Measurements from ENCODE around the gene RAPGEF5.

The RAPGEF5 gene

DNA sequence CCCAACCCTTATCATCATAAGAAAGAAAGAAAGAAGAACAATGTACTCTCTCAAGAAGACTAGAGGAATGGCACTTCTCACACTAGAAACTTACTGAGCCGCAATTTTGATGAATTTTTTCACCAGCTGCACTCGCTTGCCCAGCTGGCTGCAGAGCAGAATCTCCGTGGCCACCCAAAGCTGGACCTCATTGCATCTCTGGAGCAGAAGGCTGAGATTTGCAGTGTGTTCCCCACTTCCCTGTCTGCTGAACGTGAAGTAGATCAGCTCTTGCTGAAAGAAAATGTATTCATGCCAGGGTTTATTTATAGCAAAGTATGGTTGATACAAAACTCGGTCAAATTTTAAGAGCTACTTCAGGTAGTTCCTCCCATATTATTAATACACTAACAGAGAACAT lies 212.0 kb downstream of the RAPGEF5 start:
- no peak for DNase-seq

DNA sequence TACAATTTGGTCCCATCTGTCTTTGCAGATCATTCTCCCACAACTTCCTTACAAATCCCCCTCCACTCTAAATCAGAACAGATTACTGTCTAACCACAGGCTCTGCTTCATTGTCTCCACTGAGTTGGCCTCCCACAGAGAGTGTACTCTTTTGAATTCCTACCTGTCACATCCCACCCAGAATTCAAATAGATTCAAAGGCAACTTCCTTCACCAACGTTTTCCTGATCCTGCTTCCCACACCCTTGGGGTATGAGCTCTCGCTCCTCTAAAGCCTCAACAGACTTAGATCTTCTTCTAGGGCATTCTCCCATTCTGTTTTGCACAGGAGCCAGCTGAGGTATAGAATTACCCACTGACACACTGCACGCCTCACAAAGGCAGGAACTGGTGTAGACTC lies 213.5 kb downstream of the RAPGEF5 start:
- DNase-seq: no peak

DNA sequence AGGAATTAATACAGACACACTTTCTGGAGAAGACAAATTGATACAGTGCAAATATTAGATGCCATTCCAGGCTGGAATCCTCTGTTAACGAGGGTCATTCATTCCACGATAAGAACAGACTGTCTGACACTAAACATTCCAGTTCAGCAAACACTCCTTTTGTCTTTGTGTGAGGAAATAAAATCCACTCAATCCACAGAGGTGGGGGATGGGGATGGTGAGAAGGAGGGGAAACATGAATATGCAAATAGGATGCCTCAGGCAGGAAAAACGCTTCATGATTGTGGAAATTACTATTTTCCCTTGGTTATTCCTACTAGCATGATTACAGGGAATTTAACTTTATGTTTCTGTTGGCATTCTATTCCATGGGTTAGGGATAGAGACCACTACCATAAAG lies 214.4 kb downstream of the RAPGEF5 start:
- DNase-seq: no peak

DNA sequence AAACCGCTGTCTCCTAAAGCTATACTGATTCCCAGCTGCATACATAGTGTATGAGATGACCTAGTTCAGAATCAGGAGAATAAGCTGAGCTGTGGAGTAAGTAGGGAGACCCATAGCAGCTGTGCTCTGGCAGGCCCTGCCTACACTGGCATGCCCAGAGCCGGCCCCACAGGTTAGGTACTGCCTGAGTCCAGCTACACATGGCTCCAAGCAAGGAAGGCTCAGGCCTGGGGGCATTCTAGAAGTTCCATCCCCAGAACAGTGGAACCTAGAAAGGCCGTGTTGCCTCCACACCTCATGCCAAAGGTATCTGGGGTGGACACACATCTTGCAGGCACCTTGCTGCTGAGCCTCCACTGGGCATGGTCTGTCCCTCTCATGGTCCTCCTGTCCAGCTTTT lies 215.6 kb downstream of the RAPGEF5 start:
- no peak for DNase-seq

DNA sequence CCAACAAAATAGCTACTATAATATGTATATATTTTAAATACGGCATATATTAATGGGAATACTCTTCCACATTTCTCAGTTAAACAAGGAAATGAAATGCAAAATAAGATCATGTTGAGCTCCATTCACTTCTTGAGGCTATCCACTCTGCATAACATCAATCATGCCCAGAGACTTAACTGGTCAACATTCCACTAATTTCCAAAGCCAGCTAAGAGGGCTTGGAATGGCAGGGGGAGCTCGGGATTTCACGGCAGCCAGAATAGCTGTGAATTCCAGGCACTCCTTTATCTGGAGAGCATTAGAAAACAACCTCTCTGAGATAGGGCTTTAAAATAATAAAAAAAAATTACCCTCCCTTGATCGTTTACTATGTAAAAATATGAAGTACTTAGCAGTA lies 216.4 kb downstream of the RAPGEF5 start:
- DNase-seq: no peak

DNA sequence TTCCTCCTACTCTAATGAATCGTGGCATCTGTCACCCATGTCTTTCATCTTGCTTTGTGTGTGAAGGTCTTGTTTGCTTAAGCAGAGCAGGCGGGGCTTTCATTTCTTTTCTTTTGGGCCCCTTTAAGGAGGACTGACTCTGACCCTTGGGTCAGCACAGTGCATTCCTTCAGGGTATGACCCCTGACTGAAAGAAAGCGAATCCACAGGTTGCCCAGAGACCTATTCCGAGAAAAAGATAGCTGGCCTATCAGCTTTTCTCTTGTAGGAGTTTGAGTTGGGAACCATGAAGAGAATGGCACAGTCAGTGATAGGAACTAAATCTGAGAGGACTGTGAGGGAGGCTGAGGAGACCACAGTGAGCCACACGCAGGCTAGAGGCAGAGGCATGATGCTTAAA lies 218.1 kb downstream of the RAPGEF5 start:
- no peak for DNase-seq

DNA sequence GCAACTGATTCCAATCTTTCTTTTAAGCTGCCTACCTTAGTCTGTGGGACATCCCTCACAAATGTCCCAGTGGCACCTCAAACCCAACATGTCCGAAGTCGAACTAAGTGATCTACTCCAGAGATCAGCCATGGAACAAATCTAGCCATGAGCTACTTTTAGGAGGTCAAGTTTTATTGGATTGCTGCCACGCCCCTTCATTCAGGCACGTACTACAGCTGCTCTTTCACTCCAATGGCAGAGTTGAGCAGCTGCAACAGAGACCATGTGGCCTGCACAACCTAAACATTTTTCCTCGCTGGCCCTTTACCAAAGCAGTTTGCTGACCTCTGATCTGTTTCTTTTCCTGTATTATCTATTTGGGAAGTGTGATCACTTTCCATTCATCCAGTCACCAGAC lies 218.8 kb downstream of the RAPGEF5 start:
- no peak for DNase-seq

DNA sequence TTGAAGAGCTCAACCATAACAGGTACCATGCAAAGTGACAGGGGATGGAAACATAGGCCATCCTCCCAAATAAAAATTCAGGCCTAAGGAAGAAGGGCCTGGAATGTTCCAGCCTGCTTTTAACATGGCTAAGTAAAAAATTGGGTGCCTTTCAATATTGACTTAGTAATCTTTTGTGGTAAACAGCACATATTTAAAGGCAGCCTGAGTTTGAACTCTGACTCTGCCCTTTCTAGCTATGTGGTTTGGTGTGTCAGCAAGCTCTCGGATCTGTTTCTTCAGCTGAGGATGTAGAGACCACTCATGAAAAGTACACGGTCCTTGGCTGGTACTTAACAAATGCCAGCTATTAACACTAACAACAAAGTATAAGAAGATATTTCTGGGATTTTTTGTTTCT lies 219.5 kb downstream of the RAPGEF5 start:
- DNase-seq: no peak

DNA sequence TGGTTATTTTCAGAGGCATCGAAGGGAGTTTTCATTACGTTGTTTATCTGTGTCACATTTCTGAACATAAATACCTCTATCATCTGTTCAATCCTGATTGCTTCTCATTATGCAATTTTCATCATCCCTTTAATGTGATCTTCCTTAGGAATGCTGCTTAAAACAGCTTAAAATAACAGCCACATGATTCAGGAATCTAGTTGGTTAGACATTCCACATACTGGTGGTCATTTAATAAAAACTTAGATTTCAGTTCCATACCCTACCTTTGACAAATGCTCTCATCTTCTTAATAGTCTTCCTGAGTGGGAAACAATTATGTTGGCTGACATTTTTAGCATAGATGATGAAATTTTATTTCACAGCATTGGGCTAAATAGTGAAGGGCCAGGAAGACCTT lies 219.9 kb downstream of the RAPGEF5 start:
- DNase-seq: no peak

DNA sequence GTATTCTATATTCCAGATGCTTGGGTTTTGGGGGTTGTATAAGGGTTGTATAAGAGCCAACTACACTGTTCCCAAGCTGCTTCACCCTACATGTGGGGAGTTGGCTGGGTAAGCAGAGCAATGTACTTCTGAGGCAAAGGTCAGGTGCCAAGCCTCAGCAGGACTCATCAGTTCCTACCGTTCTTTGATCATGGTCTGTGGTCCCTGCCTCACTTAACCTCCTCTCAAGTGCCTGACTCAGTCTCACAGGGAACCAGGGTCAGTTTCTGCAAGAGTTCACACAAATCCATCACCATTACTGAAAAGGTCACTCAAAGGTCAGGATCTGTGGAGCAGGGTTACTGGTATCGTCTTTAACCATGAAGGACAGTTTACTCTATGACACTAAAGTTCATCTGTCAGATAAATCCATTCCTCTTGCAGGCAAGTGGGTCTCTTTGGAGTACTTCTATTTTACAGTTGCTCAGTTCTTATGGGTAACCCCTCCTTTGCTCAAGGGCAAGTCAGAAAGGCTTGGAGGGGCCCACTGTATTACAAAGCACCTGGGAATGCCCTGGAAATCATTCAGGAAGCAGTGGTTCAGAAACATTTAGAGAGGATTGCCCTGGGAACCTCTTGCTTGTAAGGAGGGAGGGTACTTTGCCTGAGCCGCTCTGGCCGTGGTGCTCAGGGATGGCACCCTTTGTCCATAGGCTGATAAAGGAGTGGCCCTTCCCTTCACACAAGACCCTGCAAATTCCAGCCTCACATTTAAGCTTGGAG lies 227.0 kb downstream of the RAPGEF5 start:
- no peak for DNase-seq

DNA sequence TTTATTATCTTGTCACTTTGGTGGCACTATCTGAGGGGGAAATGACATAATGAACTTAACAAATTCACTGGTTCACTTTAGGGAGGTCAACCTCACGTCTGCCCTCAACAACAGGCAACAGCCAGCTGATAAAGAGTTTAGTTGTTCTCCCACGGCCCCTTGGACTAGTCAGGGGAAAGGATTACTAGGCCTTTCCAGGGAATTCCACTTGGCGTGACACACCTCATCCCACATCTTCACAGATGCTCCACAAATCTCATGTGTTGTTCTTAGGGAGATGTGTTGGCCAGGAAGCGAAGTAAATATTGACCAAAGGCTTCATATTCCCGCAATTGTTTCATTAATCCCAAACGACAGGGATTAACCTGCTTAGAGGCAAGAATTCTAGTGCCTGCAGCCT lies 227.8 kb downstream of the RAPGEF5 start:
- DNase-seq: no peak

DNA sequence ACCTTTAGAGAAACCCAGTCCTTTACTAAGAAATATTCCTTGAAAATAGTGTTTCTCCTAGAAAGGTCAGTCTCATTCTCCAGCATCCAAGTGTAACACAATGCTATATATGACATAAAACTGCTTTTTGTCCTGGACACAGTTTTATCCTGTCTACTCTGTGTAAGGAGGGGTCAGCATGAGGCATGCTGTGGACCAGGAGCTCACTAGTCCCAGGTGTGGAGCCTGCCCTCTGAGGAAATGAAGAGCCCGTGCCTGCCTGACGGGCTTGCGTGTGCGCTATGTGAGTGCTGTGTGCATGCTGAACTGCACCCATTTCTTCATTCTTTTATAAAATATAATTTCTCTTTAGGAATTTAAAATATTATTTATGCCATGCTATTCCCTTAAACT lies 228.4 kb downstream of the RAPGEF5 start:
- DNase-seq: no peak

DNA sequence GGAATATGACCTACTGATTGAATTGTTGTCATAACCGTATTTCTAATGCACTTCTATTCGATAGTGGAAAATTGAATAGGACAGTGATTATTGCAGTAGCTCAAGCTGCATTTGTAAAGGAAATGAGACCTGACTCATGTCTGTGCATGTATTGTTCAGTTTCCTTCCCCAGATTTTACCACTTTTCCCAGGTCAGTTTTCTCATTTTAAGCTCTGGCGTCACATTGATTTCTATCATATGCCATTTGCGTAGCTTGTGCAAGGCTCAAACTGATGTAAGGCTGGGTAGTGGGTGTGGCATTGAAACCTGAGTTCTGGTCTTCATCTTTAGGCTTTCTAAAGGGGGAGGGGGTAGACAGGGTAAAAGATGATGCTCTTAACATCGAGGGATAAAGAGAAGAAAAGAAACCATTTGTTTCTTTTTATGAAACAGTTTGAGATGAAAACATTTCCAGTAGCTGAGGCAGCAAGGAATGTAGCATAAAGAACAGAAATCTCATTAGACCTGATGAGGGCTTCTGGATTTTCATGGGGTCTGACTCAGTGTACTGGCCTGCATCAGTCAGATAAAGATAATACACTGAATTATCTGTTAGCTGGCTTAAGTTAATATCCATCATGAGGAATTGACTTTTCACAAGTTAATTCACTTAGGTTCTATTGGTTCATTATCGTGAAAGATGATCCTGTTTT lies 229.0 kb downstream of the RAPGEF5 start:
- no peak for DNase-seq

DNA sequence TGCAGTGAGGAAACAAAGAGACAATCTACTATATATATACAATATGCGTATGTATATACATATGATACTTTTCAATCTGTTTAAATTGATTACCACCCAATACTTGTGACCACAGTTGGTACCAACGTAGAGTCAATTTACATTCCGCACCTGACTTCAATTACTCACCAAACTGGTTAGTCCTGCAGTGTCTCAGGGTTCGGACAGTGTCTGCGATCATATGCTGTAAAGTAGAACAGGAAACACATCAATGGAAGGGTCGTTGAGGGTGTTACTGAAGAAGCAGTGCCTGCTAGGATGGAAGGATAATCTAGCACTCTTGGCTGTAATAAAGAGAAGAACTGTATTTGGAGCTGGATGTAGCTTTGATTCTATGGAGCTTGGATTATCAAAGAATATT lies 231.5 kb downstream of the RAPGEF5 start:
- no peak for DNase-seq

DNA sequence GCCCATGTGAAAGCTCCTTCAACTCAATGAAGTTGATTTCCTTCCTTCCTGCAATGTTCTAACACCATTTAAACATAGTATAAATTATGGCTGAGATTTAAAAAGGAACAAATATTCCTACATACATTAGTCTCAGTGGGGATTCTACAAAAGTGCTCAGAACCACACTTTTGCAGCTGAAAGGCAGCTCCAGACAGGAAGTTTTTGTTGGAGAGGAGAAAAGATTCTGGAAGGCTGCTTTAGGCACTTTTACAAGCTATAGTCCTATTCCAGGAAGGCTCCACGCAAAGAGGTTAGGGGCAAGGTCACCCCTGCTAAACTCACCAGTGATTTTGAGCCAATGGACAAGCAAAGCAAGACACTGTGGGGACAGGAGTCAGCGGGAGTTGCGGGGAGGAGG lies 232.0 kb downstream of the RAPGEF5 start:
- DNase-seq: no peak

DNA sequence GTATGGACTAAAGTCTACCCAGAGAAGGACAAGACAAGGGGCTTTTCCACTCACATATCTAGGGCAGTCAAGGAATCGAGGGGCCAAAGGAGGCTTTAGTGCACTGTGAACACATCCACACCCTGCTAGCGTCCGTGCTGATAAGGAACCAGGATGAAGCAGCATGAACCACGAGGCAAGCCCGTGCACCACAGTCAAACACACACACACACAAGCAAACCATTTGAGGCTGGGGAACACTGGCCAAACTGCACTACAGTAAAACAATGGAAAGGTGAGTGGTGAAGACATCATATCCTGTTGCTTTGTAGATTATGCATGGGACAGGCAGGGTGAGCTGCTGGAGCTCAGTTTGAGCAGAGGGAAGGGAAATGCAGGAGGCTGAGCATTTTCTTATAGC lies 233.8 kb downstream of the RAPGEF5 start:
- DNase-seq: no peak

DNA sequence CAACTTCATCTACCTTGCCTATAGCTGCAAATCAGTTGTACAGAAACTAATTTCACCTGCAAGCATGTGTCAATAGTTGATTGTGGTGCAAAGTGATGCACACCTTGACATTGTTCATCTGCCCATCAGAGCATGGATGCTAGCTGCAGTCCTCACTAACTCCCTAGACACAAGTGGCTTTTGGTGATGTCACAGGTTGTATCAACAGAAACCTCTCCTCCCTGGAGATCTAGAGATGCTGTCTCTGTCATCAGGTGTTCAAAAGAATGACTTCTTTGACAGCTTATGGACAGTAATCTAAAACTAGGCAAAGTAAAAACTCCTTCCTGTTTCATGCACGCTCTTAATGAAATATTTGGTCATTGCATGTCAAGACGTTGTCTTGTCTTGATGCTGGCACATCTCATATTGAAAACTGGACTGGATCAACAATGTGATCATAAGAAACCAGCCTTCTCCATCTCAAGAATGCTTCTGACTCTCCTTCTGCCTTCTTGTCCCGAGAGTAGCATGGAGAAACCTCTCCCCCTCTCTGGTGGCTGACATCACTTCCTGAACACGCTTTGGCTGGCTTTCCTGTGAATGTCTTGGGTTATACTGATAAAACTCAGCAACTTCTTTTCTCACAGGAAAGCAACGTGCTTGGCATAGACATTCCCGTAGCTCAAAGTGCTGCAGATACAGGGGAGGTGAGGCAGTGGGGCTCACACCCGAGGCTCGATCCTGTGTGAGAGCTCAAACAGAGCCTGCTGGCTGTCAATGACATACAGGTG lies 235.1 kb downstream of the RAPGEF5 start:
- peak in 1 of 2 donors; percentile 13 for DNase-seq

DNA sequence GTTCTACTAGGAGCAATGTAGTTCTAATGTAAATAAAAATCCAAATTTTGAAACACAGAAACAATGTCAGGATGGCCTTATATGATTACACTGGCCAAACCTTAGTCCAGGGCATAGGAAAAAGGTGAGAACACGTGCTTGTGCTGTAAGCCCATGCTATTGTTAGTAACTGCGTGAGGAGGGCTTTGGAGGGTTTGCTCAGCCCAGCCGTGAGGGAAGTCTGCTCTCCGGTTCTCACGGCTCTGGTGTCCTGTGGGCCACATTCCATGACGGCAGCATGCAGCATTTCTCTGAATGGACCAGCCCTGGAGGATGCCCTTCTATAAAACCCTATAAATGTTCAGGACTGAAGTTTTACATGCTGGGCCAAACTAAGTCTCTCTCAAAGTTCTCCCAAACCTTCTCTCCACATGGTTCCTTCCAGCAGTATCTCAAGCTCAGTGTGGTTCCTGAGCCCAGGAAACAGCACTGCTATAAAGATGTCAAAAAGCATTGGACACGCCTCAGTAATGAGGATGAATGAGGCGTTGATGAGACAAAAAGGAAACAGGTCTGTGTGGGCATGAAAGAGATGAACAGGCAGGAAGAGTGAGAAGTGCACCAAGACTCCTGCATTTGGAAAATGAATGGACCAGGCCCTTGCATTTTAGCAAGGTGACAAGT lies 236.4 kb downstream of the RAPGEF5 start:
- DNase-seq: no peak

DNA sequence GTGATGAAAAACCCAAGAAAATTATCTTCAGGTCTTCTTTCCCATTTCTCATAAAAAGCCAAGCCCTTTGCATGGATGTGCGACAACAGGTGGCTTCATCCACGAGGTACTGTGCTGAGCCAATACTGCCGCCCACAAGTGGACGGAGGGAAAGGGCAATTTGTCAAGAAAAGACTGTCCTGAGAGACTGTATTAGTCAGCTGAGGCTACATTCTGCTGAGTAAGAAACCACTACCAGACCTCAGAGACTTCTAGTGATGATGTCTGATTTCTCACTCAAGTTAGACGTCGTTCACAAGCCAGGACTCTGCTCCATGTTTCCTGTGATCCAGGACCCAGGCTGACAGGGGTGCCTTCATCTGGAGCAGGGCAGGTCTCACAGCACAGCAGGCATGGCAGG lies 239.7 kb downstream of the RAPGEF5 start:
- no peak for DNase-seq

DNA sequence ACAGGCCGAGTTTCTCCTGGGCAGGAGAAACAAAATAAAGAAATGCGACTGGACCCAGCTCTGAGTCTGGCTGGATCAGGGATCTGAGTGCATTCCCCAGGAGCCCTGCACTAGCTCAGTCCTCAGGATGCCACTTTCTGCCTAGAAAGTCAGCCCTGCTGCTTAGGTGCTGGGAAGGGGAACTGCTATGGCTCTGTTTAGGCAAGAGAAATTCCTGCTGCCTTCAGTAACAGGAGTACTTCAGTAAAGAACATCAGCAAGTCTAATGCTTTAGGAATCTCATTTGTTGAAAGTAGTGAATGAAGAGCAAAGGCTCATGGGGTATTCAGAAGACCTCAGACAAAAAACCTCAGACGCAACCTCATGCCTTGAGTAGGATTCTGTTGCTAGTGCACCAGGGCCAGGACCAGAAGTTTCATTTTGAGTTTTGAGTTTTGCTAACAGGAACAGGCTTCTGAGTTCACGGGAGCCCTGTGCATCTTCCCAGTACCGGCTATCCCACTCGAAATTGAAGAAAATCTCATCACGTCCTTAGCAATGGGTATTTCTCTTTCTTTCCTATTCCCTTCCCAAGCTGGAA lies 240.4 kb downstream of the RAPGEF5 start:
- no peak for DNase-seq

DNA sequence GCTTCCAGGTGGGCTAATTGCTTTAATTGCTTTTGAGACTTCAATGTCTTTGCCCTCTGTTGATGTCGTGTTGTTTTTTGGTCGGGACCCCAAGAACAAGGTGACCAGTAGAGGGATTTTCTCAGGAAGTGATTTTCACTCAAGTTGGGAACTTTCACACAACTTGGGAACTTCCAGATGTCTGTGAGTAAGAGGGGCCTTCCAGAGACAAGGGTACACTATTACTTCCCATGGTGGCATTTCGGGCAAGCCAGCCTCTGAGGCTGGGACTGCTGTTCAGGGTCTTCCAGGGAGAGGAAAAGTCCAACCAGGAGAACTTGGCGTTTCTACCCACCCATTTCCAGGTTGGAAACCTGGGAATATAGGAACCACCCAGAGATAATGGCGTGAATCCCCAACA lies 241.3 kb downstream of the RAPGEF5 start:
- no peak for DNase-seq

DNA sequence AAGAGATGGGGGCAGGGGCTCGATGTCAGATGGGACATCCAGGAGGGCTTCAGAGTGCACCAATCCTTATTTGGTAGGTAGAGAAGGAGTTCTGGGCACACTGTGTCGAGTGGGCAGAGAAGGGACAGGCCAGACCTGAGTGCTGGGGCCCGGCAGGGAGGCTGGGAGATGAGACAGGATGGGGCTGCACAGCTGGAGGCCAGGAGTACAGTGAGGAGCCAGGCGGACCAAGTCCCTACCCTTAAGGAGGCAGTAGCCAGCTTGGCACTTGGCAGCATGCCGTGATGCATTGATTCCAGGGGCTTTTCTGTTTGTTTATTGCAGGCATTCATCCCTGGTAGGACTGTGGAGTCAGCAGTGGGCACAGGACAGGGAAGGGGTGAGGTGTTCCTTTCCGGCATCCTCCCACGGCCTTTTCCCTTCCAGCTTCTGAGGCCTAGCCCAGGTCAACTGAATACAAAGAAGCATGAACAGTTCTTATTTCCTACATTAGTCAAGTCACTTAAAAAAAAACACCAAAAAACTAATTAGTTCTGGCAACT lies 242.4 kb downstream of the RAPGEF5 start:
- no peak for DNase-seq

DNA sequence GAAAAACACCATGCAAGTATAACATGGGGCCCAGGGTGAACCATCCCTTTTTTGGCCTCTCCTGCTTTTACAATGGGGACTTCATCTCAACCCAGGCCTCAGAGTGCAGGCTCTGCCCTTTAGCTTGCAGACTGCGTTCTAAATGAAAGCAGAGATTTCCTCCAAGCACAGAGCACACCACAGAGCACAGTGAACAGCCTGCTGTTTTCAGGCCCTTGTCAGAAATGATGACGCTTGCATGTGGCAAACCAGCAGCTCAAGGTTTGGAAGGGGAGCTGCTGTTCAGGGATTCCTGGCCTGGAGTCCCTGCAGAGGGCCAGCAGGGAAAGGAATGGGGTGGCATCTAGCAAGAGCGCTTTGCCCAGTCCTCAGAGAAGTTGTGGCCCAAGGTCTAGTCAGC lies 243.9 kb downstream of the RAPGEF5 start:
- DNase-seq: no peak

Data from CD4-positive, alpha-beta T cell treated with Interleukin-4 for 1 hour (primary cell).